ENCODE data around the gene GAREM2. TPM values are rescaled to one million over a fixed set of nuclear protein-coding genes. Genes with fewer than 3 reads are reported as not detected.

The GAREM2 gene
- total and polyA plus RNA-seq, 10 donors = 0.62 to 6.3 (median 1.9) TPM

- no peak overlapping the region for H3K4me3 ChIP-seq
- H3K27me3 ChIP-seq (replicated peaks in 1 of 7) = no peaks in the 10 kb centered on the region
- H3K4me1 ChIP-seq = no peaks in the 10 kb centered on the region
- WGBS, 5 donors = 92 to 97% (median 93%) methylated on average over 5 of the region's 5 CpGs
- H3K9me3 ChIP-seq = peaks cover 0 to 12% (median 10%) of the 10 kb centered on the region in 8 donors
- no peak for TF ChIP-seq POLR2AphosphoS5 (IDR thresholded peaks at IDR 0.05)
- no peak for TF ChIP-seq CTCF (IDR thresholded peaks at IDR 0.05 in 8 of 11, conservative IDR thresholded peaks at IDR 0.05 in 3 of 11)
- no peak for TF ChIP-seq POLR2A (IDR thresholded peaks at IDR 0.05)
- intact Hi-C loops (cut with DNase I; ENCODE audit: low total_unique reads) = no loop called here
- no peak overlapping the region for H3K27ac ChIP-seq
- H3K36me3 ChIP-seq = no peaks in the 10 kb centered on the region
- no peak for DNase-seq
Observed at GRCh38 chr2:26157580-26157979, 15.3 kb upstream of the GAREM2 start.

DNA sequence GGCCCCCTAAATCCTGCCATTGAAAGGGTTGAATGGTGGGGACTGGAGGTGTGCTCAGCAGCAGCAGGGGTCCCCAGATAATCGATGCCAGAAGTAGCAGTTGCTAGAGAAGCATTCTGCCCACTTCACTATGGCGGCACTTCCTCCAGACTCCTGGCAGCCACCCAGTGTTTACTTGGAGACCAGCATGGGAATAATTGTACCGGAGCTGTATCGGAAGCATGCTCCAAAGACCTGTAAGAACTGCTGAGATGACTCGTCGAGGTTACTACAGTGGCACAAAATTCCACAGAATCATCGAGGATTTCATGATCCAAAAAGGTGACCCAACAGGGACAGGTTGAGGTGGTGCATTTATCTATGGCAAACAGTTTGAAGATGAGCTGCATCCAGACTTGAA is 11.0 kb upstream of the GAREM2 start:
- 92 to 97% (median 95%) methylated on average over 7 of the region's 7 CpGs for WGBS, 5 donors
- Histone ChIP-seq H3K4me1 (no peaks in the 10 kb centered on the region), H3K9me3 (no peaks in the 10 kb centered on the region), H3K36me3 (no peaks in the 10 kb centered on the region), H3K27ac (no peak overlapping the region), H3K27me3 (replicated peaks in 1 of 7) (no peaks in the 10 kb centered on the region), H3K4me3 (no peak overlapping the region)
- TF ChIP-seq POLR2A (IDR thresholded peaks at IDR 0.05) = no peak
- TF ChIP-seq POLR2AphosphoS5 (IDR thresholded peaks at IDR 0.05) = no peak
- no peak for TF ChIP-seq CTCF (IDR thresholded peaks at IDR 0.05 in 8 of 11, conservative IDR thresholded peaks at IDR 0.05 in 3 of 11)
- intact Hi-C loops (cut with DNase I; ENCODE audit: low total_unique reads) = no loop called here
- DNase-seq = no peak

GRCh38 chr2:26162963-26163362 is 9.9 kb upstream of the GAREM2 start:
- 91 to 95% (median 94%) methylated on average over 10 of the region's 10 CpGs for WGBS, 5 donors
- intact Hi-C loops (cut with DNase I; ENCODE audit: low total_unique reads) = no loop called here
- no peaks in the 10 kb centered on the region for H3K36me3 ChIP-seq
- H3K27ac ChIP-seq = no peak overlapping the region
- no peak overlapping the region for H3K4me3 ChIP-seq
- no peaks in the 10 kb centered on the region for H3K4me1 ChIP-seq
- DNase-seq = no peak
- TF ChIP-seq POLR2AphosphoS5 (IDR thresholded peaks at IDR 0.05) (no peak), CTCF (IDR thresholded peaks at IDR 0.05 in 8 of 11, conservative IDR thresholded peaks at IDR 0.05 in 3 of 11) (no peak), POLR2A (IDR thresholded peaks at IDR 0.05) (no peak)
- no peaks in the 10 kb centered on the region for H3K27me3 ChIP-seq (replicated peaks in 1 of 7)
- no peaks in the 10 kb centered on the region for H3K9me3 ChIP-seq

GRCh38 chr2:26164231-26164630 is 8.7 kb upstream of the GAREM2 start:
- H3K27me3 ChIP-seq (replicated peaks in 1 of 7) = no peaks in the 10 kb centered on the region
- TF ChIP-seq CTCF (IDR thresholded peaks at IDR 0.05 in 8 of 11, conservative IDR thresholded peaks at IDR 0.05 in 3 of 11) (no peak), POLR2A (IDR thresholded peaks at IDR 0.05) (no peak), POLR2AphosphoS5 (IDR thresholded peaks at IDR 0.05) (no peak)
- H3K4me1 ChIP-seq = no peaks in the 10 kb centered on the region
- no peak overlapping the region for H3K4me3 ChIP-seq
- WGBS, 5 donors = 55 to 100% (median 65%) methylated on average over 1 of the region's 1 CpG
- DNase-seq = no peak
- H3K36me3 ChIP-seq = no peaks in the 10 kb centered on the region
- intact Hi-C loops (cut with DNase I; ENCODE audit: low total_unique reads) = no loop called here
- no peak overlapping the region for H3K27ac ChIP-seq
- no peaks in the 10 kb centered on the region for H3K9me3 ChIP-seq
